ENCODE measurements around the gene AMBP. TPM values are rescaled to one million over a fixed set of nuclear protein-coding genes. Genes with fewer than 3 reads are reported as not detected.

Gene AMBP
- total and polyA plus RNA-seq, 2 of the 13 experiments (the other 11 are each of a cell fraction or from before 2014, with no cell fraction given): 1,510 to 2,580 TPM

DNA sequence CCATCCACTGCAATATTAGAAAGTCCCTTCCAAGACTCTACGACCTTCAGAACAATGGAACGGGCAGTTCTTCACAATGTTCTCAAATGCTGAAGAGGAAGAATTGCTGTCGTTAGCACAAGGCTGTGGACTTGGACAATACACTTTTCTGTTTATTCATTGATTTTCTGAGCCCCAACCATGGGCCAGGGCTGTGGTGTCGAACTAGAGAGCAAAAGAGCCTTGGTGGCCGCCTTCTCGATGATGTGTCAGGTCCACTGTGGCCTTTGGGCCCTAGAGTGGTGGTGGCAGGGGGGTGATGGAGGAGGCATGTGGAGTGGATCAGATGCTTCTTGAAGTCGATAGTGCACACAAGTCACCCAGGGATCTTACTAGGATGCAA lies 39.5 kb upstream of the AMBP start (continued):
- no peak for TF ChIP-seq ZNF180 (CRISPR knock-in tag; IDR thresholded peaks at IDR 0.05; ENCODE audit: borderline replicate concordance, low read depth)
- peak; percentile 55; the same call in 1 of the 2 replicates for TF ChIP-seq ZNF644 (CRISPR knock-in tag; IDR thresholded peaks at IDR 0.05; ENCODE audit: low read depth)
- no peak for TF ChIP-seq ZBTB42 (CRISPR knock-in tag; IDR thresholded peaks at IDR 0.05)
- no peak for TF ChIP-seq GTF2F1 (IDR thresholded peaks at IDR 0.05; ENCODE audit: low read length)
- TF ChIP-seq ZBTB2 (CRISPR knock-in tag; IDR thresholded peaks at IDR 0.05; ENCODE audit: low read depth): no peak
- no peak for TF ChIP-seq TAF15 (IDR thresholded peaks at IDR 0.05; ENCODE audit: low read depth, low read length, poor library complexity, severe bottlenecking)
- TF ChIP-seq ZNF614 (CRISPR knock-in tag; IDR thresholded peaks at IDR 0.05; ENCODE audit: borderline replicate concordance): peak; percentile 83; the same call in 1 of the 2 replicates
- TF ChIP-seq ZBTB8A (CRISPR knock-in tag; IDR thresholded peaks at IDR 0.05; ENCODE audit: borderline replicate concordance, low read depth): 0 out of 2 replicates have a peak, but pooled peaks have one; percentile 11
- TF ChIP-seq RAD21 (CRISPR knock-in tag; IDR thresholded peaks at IDR 0.05): no peak
- TF ChIP-seq ONECUT2 (CRISPR knock-in tag; IDR thresholded peaks at IDR 0.05): peak; percentile 95
- no peak for TF ChIP-seq TBX2 (CRISPR knock-in tag; IDR thresholded peaks at IDR 0.05; ENCODE audit: borderline replicate concordance)
- TF ChIP-seq KDM5A (IDR thresholded peaks at IDR 0.05; ENCODE audit: borderline replicate concordance, low read length): no peak
- TF ChIP-seq, protein P1, sequence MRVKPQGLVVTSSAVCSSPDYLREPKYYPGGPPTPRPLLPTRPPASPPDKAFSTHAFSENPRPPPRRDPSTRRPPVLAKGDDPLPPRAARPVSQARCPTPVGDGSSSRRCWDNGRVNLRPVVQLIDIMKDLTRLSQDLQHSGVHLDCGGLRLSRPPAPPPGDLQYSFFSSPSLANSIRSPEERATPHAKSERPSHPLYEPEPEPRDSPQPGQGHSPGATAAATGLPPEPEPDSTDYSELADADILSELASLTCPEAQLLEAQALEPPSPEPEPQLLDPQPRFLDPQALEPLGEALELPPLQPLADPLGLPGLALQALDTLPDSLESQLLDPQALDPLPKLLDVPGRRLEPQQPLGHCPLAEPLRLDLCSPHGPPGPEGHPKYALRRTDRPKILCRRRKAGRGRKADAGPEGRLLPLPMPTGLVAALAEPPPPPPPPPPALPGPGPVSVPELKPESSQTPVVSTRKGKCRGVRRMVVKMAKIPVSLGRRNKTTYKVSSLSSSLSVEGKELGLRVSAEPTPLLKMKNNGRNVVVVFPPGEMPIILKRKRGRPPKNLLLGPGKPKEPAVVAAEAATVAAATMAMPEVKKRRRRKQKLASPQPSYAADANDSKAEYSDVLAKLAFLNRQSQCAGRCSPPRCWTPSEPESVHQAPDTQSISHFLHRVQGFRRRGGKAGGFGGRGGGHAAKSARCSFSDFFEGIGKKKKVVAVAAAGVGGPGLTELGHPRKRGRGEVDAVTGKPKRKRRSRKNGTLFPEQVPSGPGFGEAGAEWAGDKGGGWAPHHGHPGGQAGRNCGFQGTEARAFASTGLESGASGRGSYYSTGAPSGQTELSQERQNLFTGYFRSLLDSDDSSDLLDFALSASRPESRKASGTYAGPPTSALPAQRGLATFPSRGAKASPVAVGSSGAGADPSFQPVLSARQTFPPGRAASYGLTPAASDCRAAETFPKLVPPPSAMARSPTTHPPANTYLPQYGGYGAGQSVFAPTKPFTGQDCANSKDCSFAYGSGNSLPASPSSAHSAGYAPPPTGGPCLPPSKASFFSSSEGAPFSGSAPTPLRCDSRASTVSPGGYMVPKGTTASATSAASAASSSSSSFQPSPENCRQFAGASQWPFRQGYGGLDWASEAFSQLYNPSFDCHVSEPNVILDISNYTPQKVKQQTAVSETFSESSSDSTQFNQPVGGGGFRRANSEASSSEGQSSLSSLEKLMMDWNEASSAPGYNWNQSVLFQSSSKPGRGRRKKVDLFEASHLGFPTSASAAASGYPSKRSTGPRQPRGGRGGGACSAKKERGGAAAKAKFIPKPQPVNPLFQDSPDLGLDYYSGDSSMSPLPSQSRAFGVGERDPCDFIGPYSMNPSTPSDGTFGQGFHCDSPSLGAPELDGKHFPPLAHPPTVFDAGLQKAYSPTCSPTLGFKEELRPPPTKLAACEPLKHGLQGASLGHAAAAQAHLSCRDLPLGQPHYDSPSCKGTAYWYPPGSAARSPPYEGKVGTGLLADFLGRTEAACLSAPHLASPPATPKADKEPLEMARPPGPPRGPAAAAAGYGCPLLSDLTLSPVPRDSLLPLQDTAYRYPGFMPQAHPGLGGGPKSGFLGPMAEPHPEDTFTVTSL (CRISPR knock-in tag; IDR thresholded peaks at IDR 0.05; ENCODE audit: borderline replicate concordance): no peak
- no peak for TF ChIP-seq ZNF75D (CRISPR knock-in tag; IDR thresholded peaks at IDR 0.05; ENCODE audit: borderline replicate concordance)
- TF ChIP-seq, protein P2, sequence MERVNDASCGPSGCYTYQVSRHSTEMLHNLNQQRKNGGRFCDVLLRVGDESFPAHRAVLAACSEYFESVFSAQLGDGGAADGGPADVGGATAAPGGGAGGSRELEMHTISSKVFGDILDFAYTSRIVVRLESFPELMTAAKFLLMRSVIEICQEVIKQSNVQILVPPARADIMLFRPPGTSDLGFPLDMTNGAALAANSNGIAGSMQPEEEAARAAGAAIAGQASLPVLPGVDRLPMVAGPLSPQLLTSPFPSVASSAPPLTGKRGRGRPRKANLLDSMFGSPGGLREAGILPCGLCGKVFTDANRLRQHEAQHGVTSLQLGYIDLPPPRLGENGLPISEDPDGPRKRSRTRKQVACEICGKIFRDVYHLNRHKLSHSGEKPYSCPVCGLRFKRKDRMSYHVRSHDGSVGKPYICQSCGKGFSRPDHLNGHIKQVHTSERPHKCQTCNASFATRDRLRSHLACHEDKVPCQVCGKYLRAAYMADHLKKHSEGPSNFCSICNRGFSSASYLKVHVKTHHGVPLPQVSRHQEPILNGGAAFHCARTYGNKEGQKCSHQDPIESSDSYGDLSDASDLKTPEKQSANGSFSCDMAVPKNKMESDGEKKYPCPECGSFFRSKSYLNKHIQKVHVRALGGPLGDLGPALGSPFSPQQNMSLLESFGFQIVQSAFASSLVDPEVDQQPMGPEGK (CRISPR knock-in tag; IDR thresholded peaks at IDR 0.05): no peak
- 0 out of 2 replicates have a peak, but pooled peaks have one; percentile 7 for TF ChIP-seq ZHX1 (CRISPR knock-in tag; IDR thresholded peaks at IDR 0.05; ENCODE audit: low read depth)
